H9 (cell line): ENCODE data around the gene FAM163B. TPM values are rescaled to one million over a fixed set of nuclear protein-coding genes. Genes with fewer than 3 reads are reported as not detected.

Source experiments
- DNase-seq: peaks from one replicate; pipeline ENCODE4 v3.0.0-alpha.2; 2017
- H2AFZ ChIP-seq: one replicate; pipeline ENCODE4 v1.6.1; 2013; ENCODE audit warnings: mild to moderate bottlenecking, low read length, control low read depth, moderate library complexity
- H2AK5ac ChIP-seq: 2 replicates; pipeline ENCODE4 v1.6.1; 2013; ENCODE audit warnings: low read length, control low read depth, mixed read lengths; ENCODE audit not compliant: insufficient read length
- H2BK120ac ChIP-seq: one replicate; pipeline ENCODE4 v1.6.1; 2013; ENCODE audit warnings: low read depth, mild to moderate bottlenecking, low read length, control low read depth, inconsistent platforms; ENCODE audit not compliant: poor library complexity, severe bottlenecking
- H2BK12ac ChIP-seq: 2 replicates; pipeline ENCODE4 v1.6.1; 2013; ENCODE audit warnings: low read length, control low read depth, mixed read lengths, low read depth; ENCODE audit not compliant: insufficient read length
- H2BK15ac ChIP-seq: 2 replicates; pipeline ENCODE4 v1.6.1; 2013; ENCODE audit warnings: low read depth, low read length, control low read depth
- H2BK20ac ChIP-seq: one replicate; pipeline ENCODE4 v1.6.1; 2013; ENCODE audit warnings: low read depth, mild to moderate bottlenecking, low read length, control low read depth, inconsistent platforms; ENCODE audit not compliant: poor library complexity, severe bottlenecking
- H2BK5ac ChIP-seq: 2 replicates; pipeline ENCODE4 v1.6.1; 2013; ENCODE audit warnings: low read length, control low read depth, mixed read lengths; ENCODE audit not compliant: insufficient read length
- H3K14ac ChIP-seq: 2 replicates; pipeline ENCODE4 v1.6.1; 2013; ENCODE audit warnings: low read length, control low read depth; ENCODE audit not compliant: insufficient read depth
- H3K18ac ChIP-seq: 2 replicates; pipeline ENCODE4 v1.6.1; 2013; ENCODE audit warnings: low read depth, mild to moderate bottlenecking, mixed read lengths, low read length, control low read depth; ENCODE audit not compliant: insufficient read length
- H3K23ac ChIP-seq: 2 replicates; pipeline ENCODE4 v1.6.1; 2013; ENCODE audit warnings: low read length, control low read depth, mixed read lengths, low read depth; ENCODE audit not compliant: insufficient read length
- H3K23me2 ChIP-seq: 2 replicates; pipeline ENCODE4 v1.6.1; 2013; ENCODE audit warnings: low read depth, mild to moderate bottlenecking, mixed read lengths, low read length, control low read depth; ENCODE audit not compliant: insufficient read length, poor library complexity, severe bottlenecking
- H3K27ac ChIP-seq: 2 replicates; pipeline ENCODE4 v1.5.1; 2013; ENCODE audit warnings: low read length, control low read depth, mixed read lengths, low read depth; ENCODE audit not compliant: insufficient read length
- H3K27me3 ChIP-seq: 2 replicates; pipeline ENCODE4 v1.6.1; 2013; ENCODE audit warnings: low read length, control low read depth, inconsistent platforms; ENCODE audit not compliant: insufficient read depth
- H3K4ac ChIP-seq: 2 replicates; pipeline ENCODE4 v1.6.1; 2013; ENCODE audit warnings: low read depth, mild to moderate bottlenecking, control low read depth, inconsistent platforms, low read length, moderate library complexity
- H3K4me1 ChIP-seq: 2 replicates; pipeline ENCODE4 v1.6.1; 2013; ENCODE audit warnings: low read length, control low read depth, inconsistent platforms; ENCODE audit not compliant: insufficient read depth
- H3K4me2 ChIP-seq: 2 replicates; pipeline ENCODE4 v1.6.1; 2013; ENCODE audit warnings: low read length, control low read depth, mixed read lengths; ENCODE audit not compliant: insufficient read length, insufficient read depth
- H3K56ac ChIP-seq: 2 replicates; pipeline ENCODE4 v1.6.1; 2013; ENCODE audit warnings: low read depth, mild to moderate bottlenecking, mixed read lengths, low read length, control low read depth; ENCODE audit not compliant: insufficient read length
- H3K79me1 ChIP-seq: 2 replicates; pipeline ENCODE4 v1.6.1; 2013; ENCODE audit warnings: low read depth, mild to moderate bottlenecking, moderate library complexity, low read length, control low read depth, inconsistent platforms; ENCODE audit not compliant: insufficient read depth, poor library complexity, severe bottlenecking
- H3K79me2 ChIP-seq: 2 replicates; pipeline ENCODE4 v1.6.1; 2013; ENCODE audit warnings: low read length, control low read depth, inconsistent platforms; ENCODE audit not compliant: insufficient read depth
- H3K9ac ChIP-seq: 2 replicates; pipeline ENCODE4 v1.6.1; 2013; ENCODE audit warnings: low read length, control low read depth, mixed read lengths; ENCODE audit not compliant: insufficient read length; ENCODE audit errors: extremely low read depth
- H3K9me3 ChIP-seq: one replicate; pipeline ENCODE4 v1.6.1; 2013; ENCODE audit warnings: low read depth, low read length, inconsistent platforms; ENCODE audit not compliant: control insufficient read depth
- H3T11ph ChIP-seq: one replicate; pipeline ENCODE4 v1.6.1; 2013; ENCODE audit warnings: mild to moderate bottlenecking, low read length, control low read depth, inconsistent platforms
- H4K20me1 ChIP-seq: one replicate; pipeline ENCODE4 v1.6.1; 2013; ENCODE audit not compliant: control insufficient read depth, insufficient read length, insufficient read depth
- H4K5ac ChIP-seq: 2 replicates; pipeline ENCODE4 v1.6.1; 2013; ENCODE audit warnings: low read depth, mild to moderate bottlenecking, mixed read lengths, low read length, control low read depth; ENCODE audit not compliant: insufficient read length
- H4K8ac ChIP-seq: replicated peaks from 2 replicates; pipeline ENCODE4 v1.6.1; 2013; ENCODE audit warnings: low read length, control low read depth, mixed read lengths, low read depth; ENCODE audit not compliant: insufficient read length
- H4K91ac ChIP-seq: 2 replicates; pipeline ENCODE4 v1.6.1; 2013; ENCODE audit warnings: low read depth, mild to moderate bottlenecking, moderate library complexity, mixed read lengths, low read length, control low read depth; ENCODE audit not compliant: insufficient read length
- H3K27ac Mint-ChIP-seq, 3 experiments: 2 replicates in 2 of 3; 3 replicates in 1 of 3; pipeline ENCODE4 v1.8.0; 2020 to 2021; ENCODE audit warnings: mixed read lengths in 3 of 3, mild to moderate bottlenecking in 1 of 3, moderate library complexity in 1 of 3
- H3K27me3 Mint-ChIP-seq: 2 replicates; pipeline ENCODE4 v1.8.0; 2021; ENCODE audit warnings: low read depth, mild to moderate bottlenecking, moderate library complexity, mixed read lengths
- H3K36me3 Mint-ChIP-seq, 3 experiments: 2 replicates in 2 of 3; 3 replicates in 1 of 3; pipeline ENCODE4 v1.8.0; 2020 to 2021; ENCODE audit warnings: low read depth in 3 of 3, mixed read lengths in 3 of 3; ENCODE audit not compliant: insufficient read depth in 1 of 3
- H3K4me1 Mint-ChIP-seq, 2 experiments: 2 replicates each; pipeline ENCODE4 v1.8.0; 2020; ENCODE audit warnings: mixed read lengths in 2 of 2
- H3K4me3 Mint-ChIP-seq, 2 experiments: 2 replicates in 1 of 2; 3 replicates in 1 of 2; pipeline ENCODE4 v1.8.0; 2020 to 2021; ENCODE audit warnings: mild to moderate bottlenecking in 2 of 2, mixed read lengths in 2 of 2, moderate library complexity in 1 of 2
- H3K9me3 Mint-ChIP-seq, 2 experiments: 2 replicates in 1 of 2; 3 replicates in 1 of 2; pipeline ENCODE4 v1.8.0; 2020; ENCODE audit warnings: mild to moderate bottlenecking in 2 of 2, mixed read lengths in 2 of 2, moderate library complexity in 1 of 2
- CTCF ChIP-seq: fragments of 200-600 bp; sonication (generic); conservative IDR thresholded peaks from 3 replicates; pipeline ENCODE4 v1.8.0; 2021; ENCODE audit warnings: antibody characterized with exemption, mild to moderate bottlenecking
- WGBS: extraction: QIAGEN DNeasy Blood & Tissue Kit; methylation state at CpG from one replicate; pipeline ENCODE4 v1.1.7; 2013; ENCODE audit warnings: missing lambda C conversion rate, low lambda C conversion rate, mixed read lengths; ENCODE audit not compliant: insufficient read length; ENCODE audit errors: extremely low coverage; 5-methylcytosine and 5-hydroxymethylcytosine counted together
- total RNA-seq: library from RNA; stranded (reverse); gene quantifications from 2 replicates; pipeline ENCODE4 v1.2.1, GENCODE V29; 2021

The FAM163B gene
- total RNA-seq, 1 experiment from 2014 or later, result 0.39 TPM

GRCh38 chr9:133576031-133576874 lies 32.9 kb downstream of the FAM163B start:
- Histone ChIP-seq H3K9ac (no peak overlapping the region), H2BK12ac (no peak overlapping the region), H2BK120ac (no peak overlapping the region), H3K56ac (no peak overlapping the region), H3K9me3 (no peaks in the 10 kb centered on the region), H4K20me1 (no peaks in the 10 kb centered on the region), H4K5ac (no peak overlapping the region), H3K4me1 (no peaks in the 10 kb centered on the region; the same call in 1 of the 2 replicates), H3K27ac (no peak overlapping the region), H3K4me2 (no peak overlapping the region), H3K23ac (no peak overlapping the region), H2BK5ac (no peak overlapping the region), H3T11ph (no peak overlapping the region), H2BK20ac (no peak overlapping the region), H3K18ac (no peak overlapping the region), H4K91ac (no peak overlapping the region), H4K8ac (no peak overlapping the region), H3K79me1 (no peaks in the 10 kb centered on the region), H3K79me2 (no peaks in the 10 kb centered on the region), H2AFZ (no peak overlapping the region), H2AK5ac (no peak overlapping the region), H3K4ac (no peak overlapping the region), H3K23me2 (no peaks in the 10 kb centered on the region), H3K14ac (no peak overlapping the region; the same call in 1 of the 2 replicates), H3K27me3 (no peaks in the 10 kb centered on the region), H2BK15ac (no peak overlapping the region)
- WGBS, result no CpG with 5 or more reads among the region's 23 CpGs
- Mint-ChIP-seq H3K4me3 (no peak overlapping the region), H3K9me3 (no peaks in the 10 kb centered on the region), H3K36me3 (no peaks in the 10 kb centered on the region; a peak in 1 of 7 replicates), H3K27ac (no peak overlapping the region), H3K4me1 (peaks cover 29 to 40% of the 10 kb centered on the region in 2 experiments), H3K27me3 (peaks cover 6% of the 10 kb centered on the region)
- no peak for DNase-seq
- no peak for TF ChIP-seq CTCF
